ENCODE results near the gene CD99. TPM values are rescaled to one million over a fixed set of nuclear protein-coding genes. Genes with fewer than 3 reads are reported as not detected.
"Not testable (repeated sequence)": the region's sequence is repeated elsewhere in the genome, so short reads cannot be mapped to it uniquely, and the experiment has no call there.

CD99 gene
- total RNA-seq, 1 donor = 455 TPM

DNA sequence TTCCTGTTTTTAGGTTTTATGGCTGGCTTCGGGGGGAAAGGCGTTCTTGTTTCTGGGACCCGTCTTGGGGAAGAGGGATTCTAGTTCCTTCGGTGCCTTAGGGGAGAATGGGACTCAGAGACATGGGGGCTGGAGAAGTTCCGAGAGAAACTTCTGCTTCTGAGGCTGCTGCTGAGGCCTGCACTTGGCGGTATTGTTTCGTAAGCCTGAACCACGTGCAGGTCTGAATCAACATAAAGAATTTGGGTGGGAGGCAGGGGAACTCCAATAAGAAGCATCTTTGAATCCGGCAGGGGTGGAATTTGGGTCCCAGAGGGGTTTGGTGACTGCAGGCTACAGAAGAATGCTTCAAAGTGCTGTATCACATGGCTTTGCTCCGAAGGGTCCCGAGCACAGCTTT is 75.8 kb downstream of the CD99 start:
- Histone ChIP-seq H3K9me3 (ENCODE audit: low read depth, low read length) (no peaks in the 10 kb centered on the region), H2AFZ (ENCODE audit: low read length) (no peak overlapping the region), H3K27ac (ENCODE audit: low read depth, low read length) (no peak overlapping the region), H3K4me2 (ENCODE audit: insufficient read depth, low read length) (no peak overlapping the region), H3K79me2 (ENCODE audit: insufficient read depth, low read length) (no peaks in the 10 kb centered on the region), H4K20me1 (ENCODE audit: insufficient read depth, low read length) (no peaks in the 10 kb centered on the region), H3K36me3 (ENCODE audit: insufficient read depth, low read length) (no peaks in the 10 kb centered on the region), H3K4me1 (ENCODE audit: insufficient read depth, low read length) (no peaks in the 10 kb centered on the region), H3K4me3 (ENCODE audit: insufficient read depth, low read length) (no peak overlapping the region), H3K27me3 (ENCODE audit: insufficient read depth, low read length) (peaks cover 2% of the 10 kb centered on the region)
- TF ChIP-seq, protein P1, sequence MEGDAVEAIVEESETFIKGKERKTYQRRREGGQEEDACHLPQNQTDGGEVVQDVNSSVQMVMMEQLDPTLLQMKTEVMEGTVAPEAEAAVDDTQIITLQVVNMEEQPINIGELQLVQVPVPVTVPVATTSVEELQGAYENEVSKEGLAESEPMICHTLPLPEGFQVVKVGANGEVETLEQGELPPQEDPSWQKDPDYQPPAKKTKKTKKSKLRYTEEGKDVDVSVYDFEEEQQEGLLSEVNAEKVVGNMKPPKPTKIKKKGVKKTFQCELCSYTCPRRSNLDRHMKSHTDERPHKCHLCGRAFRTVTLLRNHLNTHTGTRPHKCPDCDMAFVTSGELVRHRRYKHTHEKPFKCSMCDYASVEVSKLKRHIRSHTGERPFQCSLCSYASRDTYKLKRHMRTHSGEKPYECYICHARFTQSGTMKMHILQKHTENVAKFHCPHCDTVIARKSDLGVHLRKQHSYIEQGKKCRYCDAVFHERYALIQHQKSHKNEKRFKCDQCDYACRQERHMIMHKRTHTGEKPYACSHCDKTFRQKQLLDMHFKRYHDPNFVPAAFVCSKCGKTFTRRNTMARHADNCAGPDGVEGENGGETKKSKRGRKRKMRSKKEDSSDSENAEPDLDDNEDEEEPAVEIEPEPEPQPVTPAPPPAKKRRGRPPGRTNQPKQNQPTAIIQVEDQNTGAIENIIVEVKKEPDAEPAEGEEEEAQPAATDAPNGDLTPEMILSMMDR (IDR thresholded peaks at IDR 0.05; ENCODE audit: extremely low read depth, low read depth, low read length) = no peak
- peak; percentile 37 for DNase-seq (ENCODE audit: insufficient read length, low spot score, missing footprints)

DNA sequence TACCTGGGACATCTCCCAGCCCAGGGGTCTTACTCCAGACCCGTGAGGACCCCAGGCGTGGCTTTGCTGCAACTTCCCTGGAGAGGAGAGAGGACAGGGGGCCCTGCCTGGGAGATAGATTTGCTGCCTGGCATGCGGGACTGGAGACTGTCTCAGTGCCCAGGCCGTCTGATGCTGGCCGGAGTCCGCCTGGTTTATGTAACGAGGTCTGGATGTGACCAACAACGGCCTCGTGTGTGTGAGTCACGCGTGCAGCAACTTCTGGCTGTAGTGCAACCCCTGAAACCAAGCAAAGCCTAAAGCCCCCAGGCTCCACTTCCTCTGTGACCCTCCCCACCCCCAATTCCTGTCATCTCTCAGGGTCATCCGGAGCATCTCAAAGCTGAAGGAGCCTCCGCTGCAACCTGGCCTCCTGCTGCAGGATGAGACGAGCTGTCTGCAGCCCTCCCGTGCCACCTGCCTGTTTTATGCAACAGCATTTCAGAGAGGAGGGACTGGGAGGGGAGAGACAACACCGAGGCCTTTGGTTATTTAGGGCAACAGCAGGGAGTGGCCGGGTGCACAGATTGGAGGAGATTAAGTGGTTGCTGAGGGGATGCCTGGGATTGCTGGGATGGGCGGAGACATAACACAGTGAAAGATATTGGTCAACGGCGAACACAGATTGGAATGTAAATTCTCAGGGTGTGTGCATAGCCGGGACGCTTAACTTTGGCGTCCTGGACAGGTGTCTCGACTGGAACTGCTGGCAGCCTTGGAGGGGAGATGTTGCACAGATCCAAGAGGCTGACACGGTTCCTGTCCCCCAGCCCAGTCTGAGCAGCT is 76.7 kb downstream of the CD99 start:
- DNase-seq (ENCODE audit: insufficient read length, low spot score, missing footprints) = peak; percentile 81
- Histone ChIP-seq H3K4me3 (ENCODE audit: insufficient read depth, low read length) (no peak overlapping the region), H3K4me2 (ENCODE audit: insufficient read depth, low read length) (no peak overlapping the region), H2AFZ (ENCODE audit: low read length) (no peak overlapping the region), H3K4me1 (ENCODE audit: insufficient read depth, low read length) (no peaks in the 10 kb centered on the region), H3K9me3 (ENCODE audit: low read depth, low read length) (no peaks in the 10 kb centered on the region), H3K36me3 (ENCODE audit: insufficient read depth, low read length) (no peaks in the 10 kb centered on the region), H3K27ac (ENCODE audit: low read depth, low read length) (no peak overlapping the region), H3K79me2 (ENCODE audit: insufficient read depth, low read length) (no peaks in the 10 kb centered on the region), H4K20me1 (ENCODE audit: insufficient read depth, low read length) (no peaks in the 10 kb centered on the region), H3K27me3 (ENCODE audit: insufficient read depth, low read length) (peaks cover 2% of the 10 kb centered on the region)
- TF ChIP-seq, protein P1 (IDR thresholded peaks at IDR 0.05; ENCODE audit: extremely low read depth, low read depth, low read length) = no peak

DNA sequence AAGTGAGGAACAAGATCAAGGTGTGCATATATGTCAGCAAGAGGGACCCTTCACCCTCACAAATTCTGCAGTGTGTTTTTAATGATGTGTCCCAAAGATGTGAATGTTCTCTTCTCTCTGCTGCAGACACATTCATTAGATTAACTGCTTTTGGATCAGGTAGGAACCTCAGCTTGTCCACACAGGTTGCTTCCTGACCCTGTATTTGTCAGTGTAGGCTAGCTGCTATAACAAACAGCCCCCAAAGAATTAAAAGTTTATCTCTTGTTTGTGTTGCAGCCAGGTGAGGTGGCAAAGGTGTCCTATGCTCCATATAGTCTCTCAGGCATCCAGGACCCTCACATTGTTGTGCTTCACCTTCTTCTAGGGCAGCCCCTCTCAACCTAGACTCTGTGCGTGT is 78.5 kb downstream of the CD99 start:
- H3K27ac ChIP-seq (ENCODE audit: low read depth, low read length) = no peak overlapping the region
- no peaks in the 10 kb centered on the region for H3K4me1 ChIP-seq (ENCODE audit: insufficient read depth, low read length)
- TF ChIP-seq, protein P1 (IDR thresholded peaks at IDR 0.05; ENCODE audit: extremely low read depth, low read depth, low read length) = no peak
- H3K36me3 ChIP-seq (ENCODE audit: insufficient read depth, low read length) = no peaks in the 10 kb centered on the region
- H3K27me3 ChIP-seq (ENCODE audit: insufficient read depth, low read length) = peaks cover 2% of the 10 kb centered on the region
- no peaks in the 10 kb centered on the region for H4K20me1 ChIP-seq (ENCODE audit: insufficient read depth, low read length)
- H3K9me3 ChIP-seq (ENCODE audit: low read depth, low read length) = peaks cover 2% of the 10 kb centered on the region
- H3K4me3 ChIP-seq (ENCODE audit: insufficient read depth, low read length) = no peak overlapping the region
- no peaks in the 10 kb centered on the region for H3K79me2 ChIP-seq (ENCODE audit: insufficient read depth, low read length)
- H3K4me2 ChIP-seq (ENCODE audit: insufficient read depth, low read length) = no peak overlapping the region
- DNase-seq (ENCODE audit: insufficient read length, low spot score, missing footprints) = no peak
- H2AFZ ChIP-seq (ENCODE audit: low read length) = no peak overlapping the region

DNA sequence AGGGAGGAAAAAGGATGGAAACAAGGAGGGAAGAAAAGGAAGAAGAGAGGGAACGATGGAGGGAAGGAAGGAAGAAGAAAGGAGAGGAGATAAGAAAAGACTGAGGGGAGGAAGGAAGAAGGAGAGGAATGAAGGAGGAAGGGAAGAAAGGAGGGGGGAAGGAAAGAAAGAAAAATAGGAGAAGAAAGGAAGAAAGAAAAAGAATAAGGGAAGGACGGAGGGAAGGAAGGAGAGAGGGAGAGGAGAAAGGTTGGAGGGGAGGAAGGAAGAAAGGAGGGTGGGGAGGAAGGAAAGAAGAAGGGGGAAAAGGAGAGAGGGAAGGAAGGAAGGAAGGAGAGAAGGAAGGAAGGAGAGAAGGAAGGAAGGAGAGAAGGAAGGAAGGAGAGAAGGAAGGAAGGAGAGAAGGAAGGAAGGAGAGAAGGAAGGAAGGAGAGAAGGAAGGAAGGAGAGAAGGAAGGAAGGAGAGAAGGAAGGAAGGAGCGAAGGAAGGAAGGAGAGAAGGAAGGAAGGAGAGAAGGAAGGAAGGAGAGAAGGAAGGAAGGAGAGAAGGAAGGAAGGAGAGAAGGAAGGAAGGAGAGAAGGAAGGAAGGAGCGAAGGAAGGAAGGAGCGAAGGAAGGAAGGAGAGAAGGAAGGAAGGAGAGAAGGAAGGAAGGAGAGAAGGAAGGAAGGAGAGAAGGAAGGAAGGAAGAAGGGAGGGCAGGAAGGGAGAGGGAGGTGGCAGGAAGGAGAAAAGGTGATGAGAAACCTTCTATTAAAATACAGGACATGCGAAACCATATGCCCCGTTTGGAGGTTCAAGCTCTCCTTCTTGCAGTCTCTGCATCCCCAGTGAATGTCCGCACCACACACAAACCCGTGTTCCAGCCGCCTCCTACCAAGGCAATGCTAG is 82.3 kb downstream of the CD99 start:
- H3K27ac ChIP-seq (ENCODE audit: low read depth, low read length) = not testable (repeated sequence)

More for the DNA sequence above, 82.3 kb downstream of the CD99 start:
- not testable (repeated sequence) for H3K4me1 ChIP-seq (ENCODE audit: insufficient read depth, low read length); DNase-seq (ENCODE audit: insufficient read length, low spot score, missing footprints); H3K4me3 ChIP-seq (ENCODE audit: insufficient read depth, low read length); H3K36me3 ChIP-seq (ENCODE audit: insufficient read depth, low read length); H3K27me3 ChIP-seq (ENCODE audit: insufficient read depth, low read length); H3K79me2 ChIP-seq (ENCODE audit: insufficient read depth, low read length); H2AFZ ChIP-seq (ENCODE audit: low read length); H3K9me3 ChIP-seq (ENCODE audit: low read depth, low read length); H3K4me2 ChIP-seq (ENCODE audit: insufficient read depth, low read length); H4K20me1 ChIP-seq (ENCODE audit: insufficient read depth, low read length)

Data from osteoblast (primary cell).